HCT116 (cell line): ENCODE measurements around the gene RAB4B. TPM values are rescaled to one million over a fixed set of nuclear protein-coding genes. Genes with fewer than 3 reads are reported as not detected.

Source experiments
- ATAC-seq: fragments of 200-7000 bp; cut with Tn5 transposase; 2 replicates; pipeline ENCODE4 v1.9.1; 2020; ENCODE audit warnings: mild to moderate bottlenecking, moderate library complexity
- BruUV-seq: library from RNA; stranded (reverse); fragments of 400-500 nt; replicated peaks from 2 replicates; lab custom pipeline; 2021; lab: Mats Ljungman, UMichigan
- CTCF ChIA-PET: fragments of 300-600 bp; sonication (Branson Sonifier 250); formaldehyde crosslinking; loops from one replicate; lab custom pipeline; 2021; ENCODE audit warnings: antibody characterized with exemption; lab: Charles Lee
- POLR2A ChIA-PET: fragments of 300-600, 350-600 bp; sonication (Branson Sonifier 250); formaldehyde crosslinking; loops from one replicate; lab custom pipeline; 2021; ENCODE audit warnings: antibody characterized with exemption; lab: Charles Lee
- RAD21 ChIA-PET, 2 experiments: fragments of 300-600 bp; sonication (Branson Sonifier 250); formaldehyde crosslinking; loops; one replicate each; lab custom pipeline; 2023; ENCODE audit warnings: low total read pairs in 2 of 2; ENCODE audit not compliant: uncharacterized antibody in 2 of 2, unreplicated experiment in 2 of 2, low non-redundant PET in 1 of 2; lab: Charles Lee
- DNase-seq: peaks from one replicate; pipeline ENCODE4 v3.0.0-alpha.2; 2010; ENCODE audit warnings: low read depth, low spot score
- H2AFZ ChIP-seq: fragments of 200-600 bp; shearing (Covaris generic), sonication (generic); 2 replicates; pipeline ENCODE4 v1.6.1; 2017; ENCODE audit warnings: low read depth, mixed run types, mixed read lengths, antibody characterized with exemption, low read length; ENCODE audit not compliant: poor library complexity, severe bottlenecking
- H3K27ac ChIP-seq: 2 replicates; pipeline ENCODE4 v1.5.1; 2012; ENCODE audit warnings: low read depth, low read length
- H3K27me3 ChIP-seq: fragments of 200-600 bp; sonication (generic); 2 replicates; pipeline ENCODE4 v1.6.1; 2016; ENCODE audit warnings: mixed run types, low read length, mixed read lengths; ENCODE audit not compliant: insufficient read depth
- H3K36me3 ChIP-seq, 2 experiments: fragments of 200-500 bp in 1 of 2; fragments of 200-600 bp in 1 of 2; sonication (Bioruptor generic) in 1 of 2; sonication (generic) in 1 of 2; 2 replicates each; pipeline versions ENCODE4 v1.5.1 to v1.6.1; 2014 to 2016; ENCODE audit warnings: low read length in 2 of 2, inconsistent platforms in 1 of 2, mixed read lengths in 1 of 2, mixed run types in 1 of 2; ENCODE audit not compliant: insufficient read depth in 2 of 2, control insufficient read depth in 1 of 2
- H3K4me1 ChIP-seq, 2 experiments: fragments of 200-600 bp in 1 of 2; sonication (generic) in 1 of 2; 2 replicates each; pipeline versions ENCODE4 v1.5.1 to v1.6.1; 2012 to 2017; ENCODE audit warnings: low read length in 2 of 2, inconsistent platforms in 1 of 2, mild to moderate bottlenecking in 1 of 2, mixed read lengths in 1 of 2, mixed run types in 1 of 2, moderate library complexity in 1 of 2; ENCODE audit not compliant: insufficient read depth in 2 of 2, control insufficient read depth in 1 of 2
- H3K4me2 ChIP-seq: fragments of 200-600 bp; sonication (generic); 2 replicates; pipeline ENCODE4 v1.6.1; 2017; ENCODE audit warnings: mixed run types, low read length, mixed read lengths
- H3K4me3 ChIP-seq, 2 experiments: fragments of 200-600 bp in 1 of 2; sonication (generic) in 1 of 2; replicated peaks in 1 of 2; 2 replicates each; pipeline ENCODE4 v1.5.1; 2011 to 2016; ENCODE audit warnings: low read length in 2 of 2, control low read depth in 1 of 2, low read depth in 1 of 2, mild to moderate bottlenecking in 1 of 2, mixed read lengths in 1 of 2, mixed run types in 1 of 2
- H3K79me2 ChIP-seq: fragments of 200-600 bp; sonication (generic); 2 replicates; pipeline ENCODE4 v1.6.1; 2017; ENCODE audit warnings: mild to moderate bottlenecking, mixed run types, low read length, moderate library complexity, mixed read lengths; ENCODE audit not compliant: insufficient read depth
- H3K9ac ChIP-seq: fragments of 200-600 bp; sonication (generic); 2 replicates; pipeline ENCODE4 v1.6.1; 2016; ENCODE audit warnings: low read length, mixed read lengths
- H3K9me2 ChIP-seq: fragments of 200-600 bp; sonication (generic), shearing (Covaris generic); 2 replicates; pipeline ENCODE4 v1.6.1; 2017; ENCODE audit warnings: mixed run types, mild to moderate bottlenecking, moderate library complexity; ENCODE audit not compliant: insufficient read depth
- H3K9me3 ChIP-seq, 2 experiments: fragments of 200-500 bp in 1 of 2; fragments of 200-600 bp in 1 of 2; sonication (Bioruptor generic) in 1 of 2; sonication (generic) in 1 of 2; 2 replicates each; pipeline ENCODE4 v1.6.1; 2014 to 2017; ENCODE audit warnings: low read length in 2 of 2, mixed read lengths in 2 of 2, inconsistent platforms in 1 of 2, low read depth in 1 of 2, mild to moderate bottlenecking in 1 of 2, mixed run types in 1 of 2, moderate library complexity in 1 of 2; ENCODE audit not compliant: control insufficient read depth in 1 of 2, insufficient read depth in 1 of 2
- H4K20me1 ChIP-seq: fragments of 200-600 bp; sonication (generic), shearing (Covaris generic); 2 replicates; pipeline ENCODE4 v1.6.1; 2017; ENCODE audit warnings: mixed run types, mild to moderate bottlenecking, moderate library complexity; ENCODE audit not compliant: insufficient read depth
- CEBPB ChIP-seq: IDR thresholded peaks from 2 replicates; pipeline ENCODE4 v1.6.1; 2012; ENCODE audit warnings: low read depth
- EGR1 ChIP-seq: IDR thresholded peaks from 2 replicates; pipeline ENCODE4 v1.6.1; 2012; ENCODE audit warnings: low read depth
- ELF1 ChIP-seq: IDR thresholded peaks from 2 replicates; pipeline ENCODE4 v1.6.1; 2012; ENCODE audit warnings: low read depth, borderline replicate concordance
- EZH2 ChIP-seq: fragments of 200-600 bp; sonication (generic); IDR thresholded peaks from 2 replicates; pipeline ENCODE4 v1.6.1; 2017; ENCODE audit warnings: antibody characterized with exemption, mixed run types
- EZH2phosphoT487 ChIP-seq: fragments of 200-600 bp; IDR thresholded peaks from 2 replicates; pipeline ENCODE4 v1.6.1; 2018; ENCODE audit warnings: antibody characterized with exemption, borderline replicate concordance
- FOSL1 ChIP-seq: IDR thresholded peaks from 2 replicates; pipeline ENCODE4 v1.6.1; 2012; ENCODE audit warnings: low read depth
- POLR2A ChIP-seq: IDR thresholded peaks from 2 replicates; pipeline ENCODE4 v1.7.0; 2011; ENCODE audit warnings: borderline replicate concordance; ENCODE audit not compliant: insufficient read depth, insufficient read length; ENCODE audit errors: extremely low read depth
- POLR2AphosphoS5 ChIP-seq: IDR thresholded peaks from 2 replicates; pipeline ENCODE4 v1.6.1; 2011; ENCODE audit warnings: mild to moderate bottlenecking, low read depth, low read length, moderate library complexity
- RAD21 ChIP-seq: IDR thresholded peaks from 2 replicates; pipeline ENCODE4 v1.6.1; 2012; ENCODE audit warnings: low read depth, mild to moderate bottlenecking
- SRF ChIP-seq: IDR thresholded peaks from 2 replicates; pipeline ENCODE4 v1.6.1; 2012; ENCODE audit warnings: low read depth
- TCF7L2 ChIP-seq: IDR thresholded peaks from 2 replicates; pipeline ENCODE4 v1.7.0; 2011; ENCODE audit warnings: borderline replicate concordance, inconsistent platforms; ENCODE audit not compliant: insufficient read depth, insufficient read length; ENCODE audit errors: extremely low read depth
- YY1 ChIP-seq: IDR thresholded peaks from 2 replicates; pipeline ENCODE4 v1.6.1; 2011; ENCODE audit warnings: low read length, low read depth, moderate library complexity, mild to moderate bottlenecking; ENCODE audit not compliant: insufficient replicate concordance; ENCODE audit errors: extremely low read depth
- ZFX ChIP-seq: fragments of 450-650 bp; IDR thresholded peaks from 2 replicates; pipeline ENCODE4 v1.6.1; 2017
- ZNF274 ChIP-seq: fragments of 200-500 bp; sonication (Bioruptor generic); IDR thresholded peaks from 2 replicates; pipeline ENCODE4 v1.6.1; 2014; ENCODE audit warnings: mild to moderate bottlenecking, low read depth, low read length, inconsistent platforms
- intact Hi-C: fragments of 100-400 bp; cut with micrococcal nuclease; formaldehyde crosslinking; loops from 2 replicates; pipeline ENCODE4 v1.10.0; 2022
- total RNA-seq: library from RNA; stranded (reverse); gene quantifications from one replicate; pipeline ENCODE4 v1.2.1, GENCODE V29; 2021; ENCODE audit not compliant: unreplicated experiment
- TF ChIP-seq, protein P1 (sequence below): IDR thresholded peaks from 2 replicates; pipeline ENCODE4 v1.6.1; 2012
- TF ChIP-seq, protein P2 (sequence below), 3 experiments: fragments of 200-600 bp in 1 of 3; sonication (generic) in 1 of 3; IDR thresholded peaks in 2 of 3; conservative IDR thresholded peaks in 1 of 3; 2 replicates each; pipeline ENCODE4 v1.5.1; 2012 to 2017; ENCODE audit warnings: low read depth in 2 of 3, low read length in 2 of 3, antibody characterized with exemption in 1 of 3, borderline replicate concordance in 1 of 3, control low read depth in 1 of 3, mild to moderate bottlenecking in 1 of 3, mixed read lengths in 1 of 3, mixed run types in 1 of 3, moderate library complexity in 1 of 3; ENCODE audit not compliant: insufficient read depth in 1 of 3
- TF ChIP-seq, protein P3 (sequence below): IDR thresholded peaks from 2 replicates; pipeline ENCODE4 v1.6.1; 2012
- TF ChIP-seq, protein P4 (sequence below): IDR thresholded peaks from 2 replicates; pipeline ENCODE4 v1.6.1; 2011; ENCODE audit warnings: mild to moderate bottlenecking, low read length, moderate library complexity; ENCODE audit not compliant: insufficient replicate concordance; ENCODE audit errors: extremely low read depth

Gene RAB4B
- total RNA-seq, 1 experiment from 2014 or later = 18.7 TPM

DNA sequence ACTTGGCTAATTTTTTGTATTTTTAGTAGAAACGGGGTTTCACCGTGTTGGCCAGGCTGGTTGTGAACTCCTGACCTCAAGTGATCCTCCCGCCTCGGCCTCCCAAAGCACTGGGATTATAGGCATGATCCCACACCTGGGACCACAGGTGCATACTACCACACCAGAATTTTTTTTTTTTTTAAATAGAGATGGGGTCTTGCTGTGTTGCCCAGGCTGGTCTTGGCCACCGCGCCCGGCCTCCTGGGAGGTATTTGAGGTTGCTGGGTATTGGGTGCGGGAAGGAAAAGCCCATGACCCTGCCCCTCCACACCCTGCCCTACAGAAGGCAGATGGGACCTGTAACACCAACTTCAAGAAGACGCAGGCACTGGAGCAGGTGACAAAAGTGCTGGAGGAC, 41.4 kb upstream of the RAB4B start (continued):
- TF ChIP-seq YY1 = no peak
- no peak for TF ChIP-seq EZH2phosphoT487
- no peak for TF ChIP-seq TCF7L2
- TF ChIP-seq, protein P1, sequence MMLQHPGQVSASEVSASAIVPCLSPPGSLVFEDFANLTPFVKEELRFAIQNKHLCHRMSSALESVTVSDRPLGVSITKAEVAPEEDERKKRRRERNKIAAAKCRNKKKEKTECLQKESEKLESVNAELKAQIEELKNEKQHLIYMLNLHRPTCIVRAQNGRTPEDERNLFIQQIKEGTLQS = no peak
- TF ChIP-seq ELF1 = no peak
- no peak for TF ChIP-seq RAD21
- TF ChIP-seq, protein P2, sequence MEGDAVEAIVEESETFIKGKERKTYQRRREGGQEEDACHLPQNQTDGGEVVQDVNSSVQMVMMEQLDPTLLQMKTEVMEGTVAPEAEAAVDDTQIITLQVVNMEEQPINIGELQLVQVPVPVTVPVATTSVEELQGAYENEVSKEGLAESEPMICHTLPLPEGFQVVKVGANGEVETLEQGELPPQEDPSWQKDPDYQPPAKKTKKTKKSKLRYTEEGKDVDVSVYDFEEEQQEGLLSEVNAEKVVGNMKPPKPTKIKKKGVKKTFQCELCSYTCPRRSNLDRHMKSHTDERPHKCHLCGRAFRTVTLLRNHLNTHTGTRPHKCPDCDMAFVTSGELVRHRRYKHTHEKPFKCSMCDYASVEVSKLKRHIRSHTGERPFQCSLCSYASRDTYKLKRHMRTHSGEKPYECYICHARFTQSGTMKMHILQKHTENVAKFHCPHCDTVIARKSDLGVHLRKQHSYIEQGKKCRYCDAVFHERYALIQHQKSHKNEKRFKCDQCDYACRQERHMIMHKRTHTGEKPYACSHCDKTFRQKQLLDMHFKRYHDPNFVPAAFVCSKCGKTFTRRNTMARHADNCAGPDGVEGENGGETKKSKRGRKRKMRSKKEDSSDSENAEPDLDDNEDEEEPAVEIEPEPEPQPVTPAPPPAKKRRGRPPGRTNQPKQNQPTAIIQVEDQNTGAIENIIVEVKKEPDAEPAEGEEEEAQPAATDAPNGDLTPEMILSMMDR (IDR thresholded peaks at IDR 0.05 in 2 of 3, conservative IDR thresholded peaks at IDR 0.05 in 1 of 3; ENCODE audit: borderline replicate concordance in 1 of 3, insufficient read depth in 1 of 3, low read depth in 2 of 3, low read length in 2 of 3) = no peak
- no peak for TF ChIP-seq POLR2AphosphoS5

DNA sequence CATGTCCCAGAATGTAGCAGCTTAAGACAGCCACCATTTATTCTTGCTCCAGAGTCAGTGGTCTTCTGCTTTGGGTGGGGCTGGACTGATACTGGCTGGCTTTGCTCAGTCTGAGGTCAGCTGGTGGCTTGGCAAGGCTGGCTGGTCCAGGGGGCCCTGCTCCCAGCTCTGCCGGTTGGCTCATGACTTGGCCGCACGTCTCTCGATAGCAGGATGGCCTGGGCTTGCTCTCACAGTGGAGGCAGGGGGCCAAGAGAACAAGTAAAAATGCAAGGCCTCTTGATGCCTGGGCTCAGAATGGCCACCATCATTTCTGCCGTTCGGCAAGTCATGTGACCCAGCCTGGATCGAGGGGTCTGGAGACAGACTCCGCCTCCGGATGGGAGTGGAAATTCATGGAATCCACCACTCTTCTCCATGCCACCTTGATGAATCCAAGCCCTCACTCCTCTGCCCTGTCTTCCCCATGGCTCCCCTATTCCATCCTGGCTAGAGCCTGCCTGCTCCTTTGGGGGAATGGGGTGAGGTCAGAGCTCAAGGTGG, 40.9 kb upstream of the RAB4B start:
- ATAC-seq (no peak), DNase-seq (no peak)
- no peaks in the 10 kb centered on the region for H4K20me1 ChIP-seq
- no peak overlapping the region for H3K4me2 ChIP-seq
- ChIA-PET RAD21 (no interaction called here), POLR2A (no interaction called here), CTCF (no interaction called here)
- H3K79me2 ChIP-seq = no peaks in the 10 kb centered on the region
- H3K4me3 ChIP-seq = no peak overlapping the region
- intact Hi-C loops = no loop called here
- H3K9ac ChIP-seq = no peak overlapping the region
- H3K36me3 ChIP-seq = peaks cover 14 to 17% of the 10 kb centered on the region in 2 experiments; a peak in 3 of 4 replicates
- no peak overlapping the region for H3K27ac ChIP-seq
- H3K4me1 ChIP-seq = peaks cover 5 to 12% of the 10 kb centered on the region in 2 experiments; a peak in 3 of 4 replicates
- H3K9me3 ChIP-seq = no peaks in the 10 kb centered on the region
- H3K27me3 ChIP-seq = no peaks in the 10 kb centered on the region
- no TSS peak for BruUV-seq
- H3K9me2 ChIP-seq = no peaks in the 10 kb centered on the region
- no peak overlapping the region for H2AFZ ChIP-seq
- TF ChIP-seq ELF1 = no peak
- TF ChIP-seq, protein P3, sequence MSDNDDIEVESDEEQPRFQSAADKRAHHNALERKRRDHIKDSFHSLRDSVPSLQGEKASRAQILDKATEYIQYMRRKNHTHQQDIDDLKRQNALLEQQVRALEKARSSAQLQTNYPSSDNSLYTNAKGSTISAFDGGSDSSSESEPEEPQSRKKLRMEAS = no peak
- TF ChIP-seq, protein P4, sequence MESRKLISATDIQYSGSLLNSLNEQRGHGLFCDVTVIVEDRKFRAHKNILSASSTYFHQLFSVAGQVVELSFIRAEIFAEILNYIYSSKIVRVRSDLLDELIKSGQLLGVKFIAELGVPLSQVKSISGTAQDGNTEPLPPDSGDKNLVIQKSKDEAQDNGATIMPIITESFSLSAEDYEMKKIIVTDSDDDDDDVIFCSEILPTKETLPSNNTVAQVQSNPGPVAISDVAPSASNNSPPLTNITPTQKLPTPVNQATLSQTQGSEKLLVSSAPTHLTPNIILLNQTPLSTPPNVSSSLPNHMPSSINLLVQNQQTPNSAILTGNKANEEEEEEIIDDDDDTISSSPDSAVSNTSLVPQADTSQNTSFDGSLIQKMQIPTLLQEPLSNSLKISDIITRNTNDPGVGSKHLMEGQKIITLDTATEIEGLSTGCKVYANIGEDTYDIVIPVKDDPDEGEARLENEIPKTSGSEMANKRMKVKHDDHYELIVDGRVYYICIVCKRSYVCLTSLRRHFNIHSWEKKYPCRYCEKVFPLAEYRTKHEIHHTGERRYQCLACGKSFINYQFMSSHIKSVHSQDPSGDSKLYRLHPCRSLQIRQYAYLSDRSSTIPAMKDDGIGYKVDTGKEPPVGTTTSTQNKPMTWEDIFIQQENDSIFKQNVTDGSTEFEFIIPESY = no peak
- TF ChIP-seq EGR1 = no peak
- no peak for TF ChIP-seq FOSL1
- TF ChIP-seq, protein P1 = no peak
- no peak for TF ChIP-seq ZFX
- TF ChIP-seq POLR2AphosphoS5 = no peak
- TF ChIP-seq EZH2phosphoT487 = no peak
- TF ChIP-seq POLR2A = no peak
- no peak for TF ChIP-seq ZNF274
- TF ChIP-seq YY1 = no peak
- no peak for TF ChIP-seq CEBPB
- no peak for TF ChIP-seq EZH2
- TF ChIP-seq SRF = no peak
